Endothelial cell of umbilical vein (primary cell): ENCODE measurements around the gene IFIT3. TPM values are rescaled to one million over a fixed set of nuclear protein-coding genes. Genes with fewer than 3 reads are reported as not detected.
"Not testable (repeated sequence)": the region's sequence is repeated elsewhere in the genome, so short reads cannot be mapped to it uniquely, and the experiment has no call there.

Experiments used
- BruUV-seq: library from RNA; stranded (reverse); fragments of 400-500 nt; replicated peaks from 2 replicates; lab custom pipeline; 2021; lab: Mats Ljungman, UMichigan
- CTCF ChIA-PET: fragments of 300-600, 350-600 bp; sonication (Branson Sonifier 250); formaldehyde crosslinking; loops from one replicate; lab custom pipeline; 2021; ENCODE audit warnings: antibody characterized with exemption, inconsistent platforms; lab: Charles Lee
- POLR2A ChIA-PET: fragments of 300-600, 350-600 bp; sonication (Branson Sonifier 250); formaldehyde crosslinking; loops from one replicate; lab custom pipeline; 2021; ENCODE audit warnings: antibody characterized with exemption, inconsistent platforms; lab: Charles Lee
- DNase-seq: peaks from one replicate; pipeline ENCODE4 v3.0.0-alpha.2; 2011; ENCODE audit warnings: low read depth, low spot score
- FAIRE-seq: peaks from 2 replicates; lab custom pipeline; 2011; peaks lifted over from hg19 to GRCh38; lab: Jason Lieb, UNC
- H2AFZ ChIP-seq: 2 replicates; pipeline ENCODE4 v1.6.0; 2012; ENCODE audit warnings: low read depth, low read length, control low read depth, inconsistent platforms
- H3K27ac ChIP-seq: 2 replicates; pipeline ENCODE4 v1.5.1; 2011; ENCODE audit warnings: low read depth, mild to moderate bottlenecking, control low read depth, low read length, moderate library complexity; ENCODE audit not compliant: insufficient read depth
- H3K27me3 ChIP-seq, 2 experiments: 2 replicates each; pipeline versions ENCODE4 v1.6.0 to v1.6.1; 2011; ENCODE audit warnings: low read length in 2 of 2, mixed read lengths in 1 of 2; ENCODE audit not compliant: control insufficient read depth in 2 of 2, insufficient read depth in 2 of 2
- H3K36me3 ChIP-seq, 2 experiments: 2 replicates in 1 of 2; 3 replicates in 1 of 2; pipeline ENCODE4 v1.5.1; 2011; ENCODE audit warnings: low read length in 2 of 2, mild to moderate bottlenecking in 1 of 2, moderate library complexity in 1 of 2; ENCODE audit not compliant: control insufficient read depth in 2 of 2, insufficient read depth in 2 of 2; ENCODE audit errors: extremely low read depth in 1 of 2
- H3K4me1 ChIP-seq: 3 replicates; pipeline ENCODE4 v1.5.1; 2011; ENCODE audit warnings: mild to moderate bottlenecking, low read length; ENCODE audit not compliant: control insufficient read depth, insufficient read depth; ENCODE audit errors: extremely low read depth
- H3K4me2 ChIP-seq: 2 replicates; pipeline ENCODE4 v1.6.1; 2011; ENCODE audit warnings: low read length, control low read depth, mixed read lengths; ENCODE audit not compliant: insufficient read depth
- H3K4me3 ChIP-seq, 3 experiments: fragments of 200-600 bp in 1 of 3; sonication (generic), shearing (Covaris generic) in 1 of 3; replicated peaks in 1 of 3; 2 replicates each; pipeline ENCODE4 v1.5.1; 2011 to 2016; ENCODE audit warnings: control low read depth in 3 of 3, low read length in 3 of 3, mild to moderate bottlenecking in 2 of 3, inconsistent platforms in 1 of 3, low read depth in 1 of 3, moderate library complexity in 1 of 3; ENCODE audit not compliant: insufficient read depth in 1 of 3
- H3K79me2 ChIP-seq: 2 replicates; pipeline ENCODE4 v1.6.0; 2012; ENCODE audit warnings: low read length, inconsistent platforms; ENCODE audit not compliant: control insufficient read depth, insufficient read depth
- H3K9ac ChIP-seq: replicated peaks from 2 replicates; pipeline ENCODE3; 2011; ENCODE audit warnings: low read length, control low read depth; ENCODE audit not compliant: insufficient read depth; ENCODE audit errors: extremely low read depth
- H3K9me1 ChIP-seq: replicated peaks from 3 replicates; pipeline ENCODE4 v1.6.0; 2011; ENCODE audit warnings: mild to moderate bottlenecking, low read length; ENCODE audit not compliant: control insufficient read depth, insufficient read depth; ENCODE audit errors: extremely low read depth
- H3K9me3 ChIP-seq: replicated peaks from 2 replicates; pipeline ENCODE4 v1.5.1; 2012; ENCODE audit warnings: low read length, inconsistent platforms; ENCODE audit not compliant: control insufficient read depth, insufficient read depth
- H4K20me1 ChIP-seq: replicated peaks from 2 replicates; pipeline ENCODE3; 2011; ENCODE audit warnings: mild to moderate bottlenecking, low read length; ENCODE audit not compliant: control insufficient read depth, insufficient read depth; ENCODE audit errors: extremely low read depth
- CTCF ChIP-seq, 2 donors: IDR thresholded peaks; 1 replicate in 1 of 2; 2 replicates in 1 of 2; pipeline ENCODE4 v1.5.1; 2011; ENCODE audit warnings: low read length in 2 of 2, mild to moderate bottlenecking in 2 of 2, moderate library complexity in 2 of 2, control low read depth in 1 of 2, inconsistent platforms in 1 of 2, low read depth in 1 of 2; ENCODE audit not compliant: insufficient read depth in 1 of 2; ENCODE audit errors: extremely low read depth in 1 of 2
- EZH2 ChIP-seq: IDR thresholded peaks from 2 replicates; pipeline ENCODE4 v1.6.1; 2012; ENCODE audit warnings: borderline replicate concordance, low read depth, mild to moderate bottlenecking, moderate library complexity, low read length, inconsistent platforms; ENCODE audit not compliant: severe bottlenecking
- FOS ChIP-seq: IDR thresholded peaks from 2 replicates; pipeline ENCODE4 v1.6.1; 2011; ENCODE audit warnings: mild to moderate bottlenecking, low read length, moderate library complexity, borderline replicate concordance; ENCODE audit not compliant: insufficient read depth
- GATA2 ChIP-seq: IDR thresholded peaks from 2 replicates; pipeline ENCODE4 v1.7.0; 2011; ENCODE audit warnings: low read depth, mild to moderate bottlenecking, moderate library complexity, mixed read lengths, low read length; ENCODE audit not compliant: insufficient read length, insufficient read depth
- JUN ChIP-seq: IDR thresholded peaks from 2 replicates; pipeline ENCODE4 v1.6.1; 2011; ENCODE audit warnings: borderline replicate concordance, low read depth; ENCODE audit not compliant: insufficient read length, insufficient read depth
- MAX ChIP-seq: IDR thresholded peaks from 2 replicates; pipeline ENCODE4 v1.6.1; 2011; ENCODE audit not compliant: insufficient read depth, insufficient read length
- MYC ChIP-seq: IDR thresholded peaks from one replicate; pipeline ENCODE4 v1.6.1; 2011; ENCODE audit warnings: mild to moderate bottlenecking, low read depth, low read length
- POLR2A ChIP-seq: IDR thresholded peaks from 2 replicates; pipeline ENCODE4 v1.6.1; 2012; ENCODE audit warnings: low read depth, mild to moderate bottlenecking, control low read depth, low read length
- POLR2AphosphoS5 ChIP-seq: IDR thresholded peaks from 2 replicates; pipeline ENCODE4 v1.6.1; 2012; ENCODE audit warnings: low read depth, mild to moderate bottlenecking, control low read depth, low read length, moderate library complexity; ENCODE audit not compliant: insufficient read depth
- dilution Hi-C: fragments of 300-500 bp; cut with MboI; formaldehyde crosslinking; loops from one replicate; pipeline ENCODE4 v1.15.0; 2019; ENCODE audit warnings: low sequenced_read_pairs; ENCODE audit not compliant: extremely low pct_ligation_motif_present
- intact Hi-C: fragments of 100-400 bp; cut with micrococcal nuclease; formaldehyde crosslinking; loops from one replicate; pipeline ENCODE4 v1.10.0; 2022
- polyA plus RNA-seq, 4 experiments: library from polyadenylated mRNA; depleted of rRNA in 3 of 4; stranded (reverse) in 3 of 4; unstranded in 1 of 4; fragments of >200 nt; gene quantifications; 2 replicates each; pipeline versions ENCODE4 v1.2.1 to v1.2.3, GENCODE V29; 2011 to 2012; ENCODE audit warnings: missing spikeins in 1 of 4
- total RNA-seq: library from RNA; stranded (reverse); gene quantifications from 2 replicates; pipeline ENCODE4 v1.2.3, GENCODE V29; 2021

The IFIT3 gene
- total and polyA plus RNA-seq, 2 donors (not counting 3 experiments of a cell fraction or from before 2014, with no cell fraction given), result 1.2 to 3.1 TPM

GRCh38 chr10:89283936-89284475, 43.8 kb upstream of the IFIT3 start:
- no peak overlapping the region for H3K9ac ChIP-seq
- TF ChIP-seq MAX, result no peak
- no peak for TF ChIP-seq CTCF (IDR thresholded peaks at IDR 0.05; ENCODE audit: extremely low read depth in 1 of 2, insufficient read depth in 1 of 2, low read depth in 1 of 2, low read length in 2 of 2)
- TF ChIP-seq POLR2A, result no peak
- TF ChIP-seq MYC, result no peak
- no peak for TF ChIP-seq EZH2
- no peak for TF ChIP-seq JUN
- TF ChIP-seq POLR2AphosphoS5, result no peak
- no peak for TF ChIP-seq FOS
- no peak for TF ChIP-seq GATA2
- no peak for FAIRE-seq

GRCh38 chr10:89284711-89285110, 43.1 kb upstream of the IFIT3 start:
- H3K9me3 ChIP-seq, H4K20me1 ChIP-seq, FAIRE-seq, H3K9me1 ChIP-seq, H3K4me3 ChIP-seq, BruUV-seq, H3K4me1 ChIP-seq, H3K27ac ChIP-seq, POLR2A ChIA-PET, dilution Hi-C loops, H3K4me2 ChIP-seq, DNase-seq, intact Hi-C loops, H3K9ac ChIP-seq, H2AFZ ChIP-seq, H3K36me3 ChIP-seq, H3K79me2 ChIP-seq: not testable (repeated sequence)
- CTCF ChIA-PET, result interaction anchor here (1.5 to 1.9 kb wide), 4 partner anchors 10 to 85 kb away, joined by 3 to 15 read pairs (median 6); partner anchors contain the start of gene IFIT2
- H3K27me3 ChIP-seq, result peaks cover 41 to 67% of the 10 kb centered on the region in 2 experiments

More at GRCh38 chr10:89283936-89284475, 43.8 kb upstream of the IFIT3 start:
- DNase-seq, result peak; percentile 44
- H3K36me3 ChIP-seq, result no peaks in the 10 kb centered on the region
- H3K79me2 ChIP-seq, result no peaks in the 10 kb centered on the region
- H3K4me3 ChIP-seq, result no peak overlapping the region
- H3K4me1 ChIP-seq, result peaks cover 15% of the 10 kb centered on the region
- BruUV-seq, result no TSS peak
- H3K27me3 ChIP-seq, result peaks cover 41 to 62% of the 10 kb centered on the region in 2 experiments
- dilution Hi-C loops, result no loop called here
- no peak overlapping the region for H3K27ac ChIP-seq
- no peaks in the 10 kb centered on the region for H3K9me3 ChIP-seq
- H3K9me1 ChIP-seq, result no peaks in the 10 kb centered on the region
- no peaks in the 10 kb centered on the region for H4K20me1 ChIP-seq
- ChIA-PET CTCF (interaction anchor here (1.5 to 1.9 kb wide), 4 partner anchors 10 to 85 kb away, joined by 3 to 15 read pairs (median 6); partner anchors contain the start of gene IFIT2), POLR2A (no interaction called here)
- intact Hi-C loops, result no loop called here
- H2AFZ ChIP-seq, result no peak overlapping the region
- no peak overlapping the region for H3K4me2 ChIP-seq
